ENCODE measurements around the gene MMD2.

GRCh38 chr7:4866528-4867496 is 92.2 kb downstream of the MMD2 start:
- TF ChIP-seq, protein P1, sequence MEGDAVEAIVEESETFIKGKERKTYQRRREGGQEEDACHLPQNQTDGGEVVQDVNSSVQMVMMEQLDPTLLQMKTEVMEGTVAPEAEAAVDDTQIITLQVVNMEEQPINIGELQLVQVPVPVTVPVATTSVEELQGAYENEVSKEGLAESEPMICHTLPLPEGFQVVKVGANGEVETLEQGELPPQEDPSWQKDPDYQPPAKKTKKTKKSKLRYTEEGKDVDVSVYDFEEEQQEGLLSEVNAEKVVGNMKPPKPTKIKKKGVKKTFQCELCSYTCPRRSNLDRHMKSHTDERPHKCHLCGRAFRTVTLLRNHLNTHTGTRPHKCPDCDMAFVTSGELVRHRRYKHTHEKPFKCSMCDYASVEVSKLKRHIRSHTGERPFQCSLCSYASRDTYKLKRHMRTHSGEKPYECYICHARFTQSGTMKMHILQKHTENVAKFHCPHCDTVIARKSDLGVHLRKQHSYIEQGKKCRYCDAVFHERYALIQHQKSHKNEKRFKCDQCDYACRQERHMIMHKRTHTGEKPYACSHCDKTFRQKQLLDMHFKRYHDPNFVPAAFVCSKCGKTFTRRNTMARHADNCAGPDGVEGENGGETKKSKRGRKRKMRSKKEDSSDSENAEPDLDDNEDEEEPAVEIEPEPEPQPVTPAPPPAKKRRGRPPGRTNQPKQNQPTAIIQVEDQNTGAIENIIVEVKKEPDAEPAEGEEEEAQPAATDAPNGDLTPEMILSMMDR (IDR thresholded peaks at IDR 0.05; ENCODE audit: insufficient read depth, low read depth, low read length), result no peak
- TF ChIP-seq EZH2 (IDR thresholded peaks at IDR 0.05; ENCODE audit: insufficient read depth, low read length), result no peak
